GM19452 (cell line): ENCODE measurements around the gene SV2A.
"Not testable (repeated sequence)": the region's sequence is repeated elsewhere in the genome, so short reads cannot be mapped to it uniquely, and the experiment has no call there.

Experiments used
- ATAC-seq: cut with Tn5 transposase; IDR thresholded peaks from one replicate; pipeline ENCODE4 v1.9.1; 2021; ENCODE audit not compliant: unreplicated experiment

SV2A gene

GRCh38 chr1:149917571-149918144 is at the start of gene SV2A:
Gene SV2A, minus strand, starts transcription at chr1:149917844. Its CDS starts 4,004 bp downstream, at chr1:149913840.
- ATAC-seq = no peak

GRCh38 chr1:149967041-149967440 is 49.4 kb upstream of the SV2A start:
- no peak for ATAC-seq

GRCh38 chr1:149966405-149966804 is 48.8 kb upstream of the SV2A start:
- no peak for ATAC-seq

GRCh38 chr1:149965440-149965839 is 47.8 kb upstream of the SV2A start:
- ATAC-seq = no peak

- no peak for ATAC-seq
These were observed 45.7 kb upstream of the SV2A start for GRCh38 chr1:149963358-149963757.

- no peak for ATAC-seq
These were observed 45.1 kb upstream of the SV2A start for GRCh38 chr1:149962736-149963135.

- no peak for ATAC-seq
These were observed 44.5 kb upstream of the SV2A start for GRCh38 chr1:149962039-149962647.

- not testable (repeated sequence) for ATAC-seq
These were observed 39.9 kb upstream of the SV2A start for GRCh38 chr1:149957548-149957947.

GRCh38 chr1:149949911-149950310 is 32.3 kb upstream of the SV2A start:
- no peak for ATAC-seq

- no peak for ATAC-seq
These were observed 27.6 kb upstream of the SV2A start for GRCh38 chr1:149945206-149945605.

GRCh38 chr1:149942885-149943284 is 25.2 kb upstream of the SV2A start:
- no peak for ATAC-seq

GRCh38 chr1:149942207-149942606 is 24.6 kb upstream of the SV2A start:
- no peak for ATAC-seq

GRCh38 chr1:149940427-149940826 is 22.8 kb upstream of the SV2A start:
- no peak for ATAC-seq

- ATAC-seq = not testable (repeated sequence)
These were observed 21.0 kb upstream of the SV2A start for GRCh38 chr1:149938668-149939003.

- ATAC-seq = no peak
These were observed 20.1 kb upstream of the SV2A start for GRCh38 chr1:149937759-149938158.

GRCh38 chr1:149936992-149937705 is 19.5 kb upstream of the SV2A start:
- no peak for ATAC-seq

GRCh38 chr1:149936170-149936991 is 18.7 kb upstream of the SV2A start, which contains the start of gene MTMR11:
Gene MTMR11, minus strand, starts transcription at chr1:149936879. Its CDS starts 232 bp downstream, at chr1:149936647.
- ATAC-seq = no peak

- ATAC-seq = no peak
These were observed 16.7 kb upstream of the SV2A start for GRCh38 chr1:149934356-149934755.

- no peak for ATAC-seq
These were observed 15.6 kb upstream of the SV2A start for GRCh38 chr1:149933208-149933607.

GRCh38 chr1:149932474-149932873 is 14.8 kb upstream of the SV2A start:
- ATAC-seq = no peak

- no peak for ATAC-seq
These were observed 13.7 kb upstream of the SV2A start for GRCh38 chr1:149931212-149931790.
